ENCODE measurements around the gene CLTRN. TPM values are rescaled to one million over a fixed set of nuclear protein-coding genes. Genes with fewer than 3 reads are reported as not detected.

CLTRN gene
- total RNA-seq, 1 experiment from 2014 or later, result 1.8 TPM

DNA sequence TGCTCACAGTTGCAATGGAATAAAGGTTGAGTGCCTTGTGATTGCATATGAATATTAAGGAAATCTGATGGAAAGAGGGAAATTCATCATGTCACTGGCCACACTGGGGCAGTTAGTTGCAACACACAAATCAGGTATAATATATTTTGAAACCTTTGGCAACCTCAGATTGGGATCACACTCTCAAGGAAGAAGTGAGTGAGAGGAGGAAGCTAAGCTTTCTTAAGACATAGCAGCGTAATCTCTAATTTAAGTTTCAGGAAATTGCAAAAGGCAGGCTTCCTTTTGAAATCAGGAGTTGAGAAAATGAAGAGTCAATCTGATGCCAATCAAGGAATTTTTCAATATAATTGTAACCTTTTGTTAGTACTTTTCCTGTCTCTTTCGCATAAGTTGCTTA lies 12.3 kb upstream of the CLTRN start:
- no CpG with 5 or more reads among the region's 2 CpGs for WGBS (ENCODE audit: extremely low coverage, insufficient read length, low lambda C conversion rate)
- H3K9ac ChIP-seq (ENCODE audit: extremely low read depth, insufficient read length, low read length), result peak overlapping the region; percentile 42
- H3K4ac ChIP-seq (ENCODE audit: low read depth, low read length), result no peak overlapping the region
- no peak overlapping the region for H2BK15ac ChIP-seq (ENCODE audit: low read depth, low read length)
- H2AFZ ChIP-seq (ENCODE audit: low read length), result no peak overlapping the region
- Mint-ChIP-seq H3K36me3 (ENCODE audit: insufficient read depth in 1 of 3, low read depth in 3 of 3) (peaks cover 3 to 9% (median 5%) of the 10 kb centered on the region in 3 experiments), H3K9me3 (peaks cover 4 to 5% of the 10 kb centered on the region in 2 experiments; a peak in 3 of 5 replicates), H3K27me3 (ENCODE audit: low read depth) (no peaks in the 10 kb centered on the region; the same call in none of the 2 replicates), H3K4me3 (no peak overlapping the region), H3K4me1 (peaks cover 8 to 11% of the 10 kb centered on the region in 2 experiments), H3K27ac (no peak overlapping the region; a peak in 1 of 7 replicates)
- H3K23ac ChIP-seq (ENCODE audit: insufficient read length, low read depth, low read length), result no peak overlapping the region
- H2BK20ac ChIP-seq (ENCODE audit: low read depth, low read length, poor library complexity, severe bottlenecking), result no peak overlapping the region
- peaks cover 3% of the 10 kb centered on the region; the same call in 1 of the 2 replicates for H3K4me1 ChIP-seq (ENCODE audit: insufficient read depth, low read length)
- H2BK12ac ChIP-seq (ENCODE audit: insufficient read length, low read depth, low read length), result no peak overlapping the region
- H2AK5ac ChIP-seq (ENCODE audit: insufficient read length, low read length), result no peak overlapping the region
- H2BK120ac ChIP-seq (ENCODE audit: low read depth, low read length, poor library complexity, severe bottlenecking), result no peak overlapping the region
- H2BK5ac ChIP-seq (ENCODE audit: insufficient read length, low read length), result no peak overlapping the region
- no peak for DNase-seq
- no peak overlapping the region for H4K8ac ChIP-seq (replicated peaks; ENCODE audit: insufficient read length, low read depth, low read length)
- H3K4me2 ChIP-seq (ENCODE audit: insufficient read depth, insufficient read length, low read length), result peak overlapping the region; percentile 93
- TF ChIP-seq, protein P1, sequence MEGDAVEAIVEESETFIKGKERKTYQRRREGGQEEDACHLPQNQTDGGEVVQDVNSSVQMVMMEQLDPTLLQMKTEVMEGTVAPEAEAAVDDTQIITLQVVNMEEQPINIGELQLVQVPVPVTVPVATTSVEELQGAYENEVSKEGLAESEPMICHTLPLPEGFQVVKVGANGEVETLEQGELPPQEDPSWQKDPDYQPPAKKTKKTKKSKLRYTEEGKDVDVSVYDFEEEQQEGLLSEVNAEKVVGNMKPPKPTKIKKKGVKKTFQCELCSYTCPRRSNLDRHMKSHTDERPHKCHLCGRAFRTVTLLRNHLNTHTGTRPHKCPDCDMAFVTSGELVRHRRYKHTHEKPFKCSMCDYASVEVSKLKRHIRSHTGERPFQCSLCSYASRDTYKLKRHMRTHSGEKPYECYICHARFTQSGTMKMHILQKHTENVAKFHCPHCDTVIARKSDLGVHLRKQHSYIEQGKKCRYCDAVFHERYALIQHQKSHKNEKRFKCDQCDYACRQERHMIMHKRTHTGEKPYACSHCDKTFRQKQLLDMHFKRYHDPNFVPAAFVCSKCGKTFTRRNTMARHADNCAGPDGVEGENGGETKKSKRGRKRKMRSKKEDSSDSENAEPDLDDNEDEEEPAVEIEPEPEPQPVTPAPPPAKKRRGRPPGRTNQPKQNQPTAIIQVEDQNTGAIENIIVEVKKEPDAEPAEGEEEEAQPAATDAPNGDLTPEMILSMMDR (conservative IDR thresholded peaks at IDR 0.05), result no peak
- no peak overlapping the region for H3K18ac ChIP-seq (ENCODE audit: insufficient read length, low read depth, low read length)
- H3K79me2 ChIP-seq (ENCODE audit: insufficient read depth, low read length), result peaks cover 31% of the 10 kb centered on the region; the same call in 1 of the 2 replicates
- no peaks in the 10 kb centered on the region for H4K20me1 ChIP-seq (ENCODE audit: control insufficient read depth, insufficient read depth, insufficient read length)
- no peak overlapping the region for H3T11ph ChIP-seq (ENCODE audit: low read length)
- H3K79me1 ChIP-seq (ENCODE audit: insufficient read depth, low read depth, low read length, poor library complexity, severe bottlenecking), result no peaks in the 10 kb centered on the region
- H3K14ac ChIP-seq (ENCODE audit: insufficient read depth, low read length), result no peak overlapping the region
- no peak overlapping the region for H3K27ac ChIP-seq (ENCODE audit: insufficient read length, low read depth, low read length)
- H3K27me3 ChIP-seq (ENCODE audit: insufficient read depth, low read length), result no peaks in the 10 kb centered on the region
- no peak overlapping the region for H3K56ac ChIP-seq (ENCODE audit: insufficient read length, low read depth, low read length)
- no peak overlapping the region for H4K91ac ChIP-seq (ENCODE audit: insufficient read length, low read depth, low read length)
- no peak overlapping the region for H4K5ac ChIP-seq (ENCODE audit: insufficient read length, low read depth, low read length)
- H3K23me2 ChIP-seq (ENCODE audit: insufficient read length, low read depth, low read length, poor library complexity, severe bottlenecking), result no peaks in the 10 kb centered on the region
- no peaks in the 10 kb centered on the region for H3K9me3 ChIP-seq (ENCODE audit: control insufficient read depth, low read depth, low read length)

All from H9 (cell line).